Measurements from ENCODE around the gene RAB44. TPM values are rescaled to one million over a fixed set of nuclear protein-coding genes. Genes with fewer than 3 reads are reported as not detected.

Gene RAB44
- total and polyA plus RNA-seq, 2 of the 4 experiments (the other 2 are of a cell fraction), result 0.03 TPM; not detected in 1

GRCh38 chr6:36729161-36729524, 31.5 kb downstream of the RAB44 start:
- no peak overlapping the region for H3K23ac ChIP-seq (ENCODE audit: low read depth, low read length)
- ATAC-seq (ENCODE audit: low read depth), result no peak
- no peaks in the 10 kb centered on the region for H3K4me1 ChIP-seq (ENCODE audit: control insufficient read depth, insufficient read depth, low read length)
- H3K9me3 ChIP-seq (ENCODE audit: control insufficient read depth, insufficient read depth, low read length), result no peaks in the 10 kb centered on the region
- BruUV-seq (replicated peaks), result no TSS peak
- H2BK20ac ChIP-seq (ENCODE audit: low read depth, low read length), result no peak overlapping the region
- no peak overlapping the region for H3K9ac ChIP-seq (ENCODE audit: low read depth, low read length)
- H3K4ac ChIP-seq (ENCODE audit: low read depth, low read length), result no peak overlapping the region
- no peak overlapping the region for H3K27ac ChIP-seq (ENCODE audit: insufficient read depth, low read length)
- no peaks in the 10 kb centered on the region for H3K9me1 ChIP-seq (ENCODE audit: insufficient read depth, low read length)
- no peak overlapping the region for H2AK9ac ChIP-seq (replicated peaks; ENCODE audit: low read depth, low read length, poor library complexity)
- no peak overlapping the region for H2BK5ac ChIP-seq (ENCODE audit: low read depth, low read length, poor library complexity, severe bottlenecking)
- in situ Hi-C loops (cut with MboI; ENCODE audit: low sequenced_read_pairs), result no loop called here
- no peak overlapping the region for H3K4me2 ChIP-seq (ENCODE audit: low read depth, low read length)
- POLR2A ChIA-PET (ENCODE audit: unreplicated experiment), result no interaction called here
- no peak overlapping the region for H4K8ac ChIP-seq (ENCODE audit: low read depth in 2 of 2, low read length in 2 of 2)
- H3K4me3 ChIP-seq (ENCODE audit: insufficient read depth, low read depth, low read length), result no peak overlapping the region
- no peak overlapping the region for H3K14ac ChIP-seq (replicated peaks; ENCODE audit: low read depth, low read length)
- no peak overlapping the region for H2AK5ac ChIP-seq (ENCODE audit: low read depth, low read length)
- no peak for TF ChIP-seq MXI1 (IDR thresholded peaks at IDR 0.05; ENCODE audit: borderline replicate concordance, low read depth, low read length)
- no peak for TF ChIP-seq MAFK (IDR thresholded peaks at IDR 0.05; ENCODE audit: low read depth, low read length)
- no peak for TF ChIP-seq RAD21 (IDR thresholded peaks at IDR 0.05; ENCODE audit: low read length)
- no peak for TF ChIP-seq NFE2L2 (IDR thresholded peaks at IDR 0.05; ENCODE audit: low read depth, low read length)
- no peak for TF ChIP-seq POLR2A (IDR thresholded peaks at IDR 0.05; ENCODE audit: low read depth, low read length)
- TF ChIP-seq FOS (IDR thresholded peaks at IDR 0.05; ENCODE audit: low read depth, low read length), result no peak
- no peak for TF ChIP-seq SMC3 (IDR thresholded peaks at IDR 0.05; ENCODE audit: low read depth, low read length)
- no peak for TF ChIP-seq CEBPB (IDR thresholded peaks at IDR 0.05; ENCODE audit: low read depth, low read length)
- TF ChIP-seq USF2 (IDR thresholded peaks at IDR 0.05; ENCODE audit: low read depth, low read length), result no peak
- no peak for TF ChIP-seq CHD1 (IDR thresholded peaks at IDR 0.05; ENCODE audit: low read depth, low read length)
- TF ChIP-seq RCOR1 (IDR thresholded peaks at IDR 0.05; ENCODE audit: insufficient replicate concordance, low read length), result no peak
- no peak for TF ChIP-seq CTCF (conservative IDR thresholded peaks at IDR 0.05; ENCODE audit: low read depth, low read length)
- TF ChIP-seq RFX5 (IDR thresholded peaks at IDR 0.05; ENCODE audit: low read depth, low read length), result no peak
- no peak for TF ChIP-seq MAZ (IDR thresholded peaks at IDR 0.05; ENCODE audit: borderline replicate concordance, low read depth, low read length)
- TF ChIP-seq BHLHE40 (IDR thresholded peaks at IDR 0.05; ENCODE audit: low read depth, low read length), result no peak
- TF ChIP-seq ELK1 (IDR thresholded peaks at IDR 0.05; ENCODE audit: borderline replicate concordance, low read depth, low read length), result no peak
- CTCF ChIA-PET, result interaction anchor here (0.7 kb wide), 1 partner anchor 149 kb away, joined by 3 read pairs; no protein-coding TSS in a partner anchor
- no peak overlapping the region for H2BK120ac ChIP-seq (ENCODE audit: low read depth, low read length)
- no CpG with 5 or more reads among the region's 3 CpGs for WGBS, 2 experiments (ENCODE audit: extremely low coverage in 2 of 2, insufficient read length in 1 of 2)
- no peaks in the 10 kb centered on the region for H3K36me3 ChIP-seq (ENCODE audit: control insufficient read depth, insufficient read depth, low read length)
- intact Hi-C loops (cut with micrococcal nuclease), result no loop called here
- H3K56ac ChIP-seq (ENCODE audit: extremely low read depth, insufficient read depth, low read length), result no peak overlapping the region
- H4K20me1 ChIP-seq (ENCODE audit: insufficient read depth, low read length), result peaks cover 5% of the 10 kb centered on the region; the same call in 1 of the 2 replicates
- no peak for DNase-seq
- H2AFZ ChIP-seq (replicated peaks; ENCODE audit: low read length, poor library complexity), result no peak overlapping the region
- no peaks in the 10 kb centered on the region for H3K79me1 ChIP-seq (ENCODE audit: low read depth in 1 of 2, low read length in 2 of 2)
- dilution Hi-C loops (cut with HindIII; ENCODE audit: low sequenced_read_pairs, unreplicated experiment), result no loop called here
- no peak overlapping the region for H4K91ac ChIP-seq (ENCODE audit: insufficient read depth, low read depth, low read length)
- H3K27me3 ChIP-seq (ENCODE audit: control insufficient read depth, insufficient read depth, low read length), result peaks cover 4% of the 10 kb centered on the region; the same call in 1 of the 2 replicates
- no peak overlapping the region for H2BK15ac ChIP-seq (ENCODE audit: low read depth, low read length)
- H3K18ac ChIP-seq (ENCODE audit: low read depth, low read length), result no peak overlapping the region
- no peak overlapping the region for H4K5ac ChIP-seq (ENCODE audit: low read depth, low read length)

Data from IMR-90 (cell line).